GM12865 (cell line): Measurements from ENCODE around the gene APOB.

Experiments used
- DNase-seq: peaks from one replicate; pipeline ENCODE4 v3.0.0; 2010; ENCODE audit warnings: low read depth
- H3K4me3 ChIP-seq: 2 replicates; pipeline ENCODE4 v1.5.1; 2011; ENCODE audit warnings: mild to moderate bottlenecking, low read depth, low read length, control low read depth
- TF ChIP-seq, protein P1 (sequence below): IDR thresholded peaks from 2 replicates; pipeline ENCODE4 v1.5.1; 2011; ENCODE audit warnings: low read length, control low read depth, low read depth, inconsistent platforms; ENCODE audit not compliant: insufficient read depth; ENCODE audit errors: missing control alignments

The APOB gene

GRCh38 chr2:21035974-21036707 lies 7.7 kb downstream of the APOB start:
- TF ChIP-seq, protein P1, sequence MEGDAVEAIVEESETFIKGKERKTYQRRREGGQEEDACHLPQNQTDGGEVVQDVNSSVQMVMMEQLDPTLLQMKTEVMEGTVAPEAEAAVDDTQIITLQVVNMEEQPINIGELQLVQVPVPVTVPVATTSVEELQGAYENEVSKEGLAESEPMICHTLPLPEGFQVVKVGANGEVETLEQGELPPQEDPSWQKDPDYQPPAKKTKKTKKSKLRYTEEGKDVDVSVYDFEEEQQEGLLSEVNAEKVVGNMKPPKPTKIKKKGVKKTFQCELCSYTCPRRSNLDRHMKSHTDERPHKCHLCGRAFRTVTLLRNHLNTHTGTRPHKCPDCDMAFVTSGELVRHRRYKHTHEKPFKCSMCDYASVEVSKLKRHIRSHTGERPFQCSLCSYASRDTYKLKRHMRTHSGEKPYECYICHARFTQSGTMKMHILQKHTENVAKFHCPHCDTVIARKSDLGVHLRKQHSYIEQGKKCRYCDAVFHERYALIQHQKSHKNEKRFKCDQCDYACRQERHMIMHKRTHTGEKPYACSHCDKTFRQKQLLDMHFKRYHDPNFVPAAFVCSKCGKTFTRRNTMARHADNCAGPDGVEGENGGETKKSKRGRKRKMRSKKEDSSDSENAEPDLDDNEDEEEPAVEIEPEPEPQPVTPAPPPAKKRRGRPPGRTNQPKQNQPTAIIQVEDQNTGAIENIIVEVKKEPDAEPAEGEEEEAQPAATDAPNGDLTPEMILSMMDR, result no peak
- H3K4me3 ChIP-seq, result no peak overlapping the region
- no peak for DNase-seq

DNA sequence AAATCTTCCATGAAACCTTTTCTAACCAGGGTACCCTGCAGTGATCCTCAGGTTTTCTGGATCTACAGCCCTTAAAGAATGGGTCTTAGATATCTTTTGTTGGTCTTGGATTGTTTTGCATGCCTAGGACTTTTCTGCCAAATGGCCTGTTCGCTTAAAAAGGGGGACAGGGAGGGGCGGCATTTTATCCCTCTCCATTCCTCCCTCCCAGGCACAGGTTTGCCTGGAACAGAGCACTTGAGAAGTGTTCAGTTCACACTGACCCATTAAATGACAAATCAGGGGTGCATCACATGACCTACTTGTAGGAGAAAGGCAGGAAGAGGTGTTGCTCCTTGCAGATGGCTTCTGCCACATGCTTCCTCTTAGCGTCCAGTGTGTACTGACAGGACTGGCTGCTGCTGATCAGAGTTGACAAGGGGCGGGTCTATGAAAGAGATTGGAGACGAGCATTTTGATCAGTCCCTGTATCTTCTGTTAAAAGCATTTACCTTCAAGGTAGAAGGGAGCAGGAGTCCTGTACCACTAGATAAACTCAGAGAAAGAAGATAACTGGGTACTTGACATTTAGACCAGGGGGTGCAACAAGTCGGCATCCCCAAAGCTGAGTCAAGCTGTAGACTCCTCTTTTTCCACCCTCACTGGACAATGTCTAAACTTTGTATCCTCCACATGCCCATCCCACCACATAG lies 8.4 kb downstream of the APOB start:
- H3K4me3 ChIP-seq, result no peak overlapping the region
- TF ChIP-seq, protein P1, result no peak
- no peak for DNase-seq

DNA sequence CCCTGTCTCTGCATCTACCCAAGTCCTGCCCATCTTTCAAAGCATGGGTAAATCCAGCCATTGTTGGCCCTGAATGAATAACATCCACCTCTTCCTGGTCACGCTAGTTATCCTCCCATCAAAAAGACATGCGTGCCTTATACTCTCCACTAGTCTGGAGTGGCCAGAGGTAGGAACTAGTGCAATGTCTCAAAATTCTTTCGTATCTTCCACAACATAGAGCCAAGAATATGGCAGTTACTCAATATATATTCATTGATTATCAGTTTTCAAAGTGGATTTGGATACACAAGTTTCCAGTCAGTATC lies 8.9 kb downstream of the APOB start:
- H3K4me3 ChIP-seq, result no peak overlapping the region
- TF ChIP-seq, protein P1, result no peak
- DNase-seq, result no peak

DNA sequence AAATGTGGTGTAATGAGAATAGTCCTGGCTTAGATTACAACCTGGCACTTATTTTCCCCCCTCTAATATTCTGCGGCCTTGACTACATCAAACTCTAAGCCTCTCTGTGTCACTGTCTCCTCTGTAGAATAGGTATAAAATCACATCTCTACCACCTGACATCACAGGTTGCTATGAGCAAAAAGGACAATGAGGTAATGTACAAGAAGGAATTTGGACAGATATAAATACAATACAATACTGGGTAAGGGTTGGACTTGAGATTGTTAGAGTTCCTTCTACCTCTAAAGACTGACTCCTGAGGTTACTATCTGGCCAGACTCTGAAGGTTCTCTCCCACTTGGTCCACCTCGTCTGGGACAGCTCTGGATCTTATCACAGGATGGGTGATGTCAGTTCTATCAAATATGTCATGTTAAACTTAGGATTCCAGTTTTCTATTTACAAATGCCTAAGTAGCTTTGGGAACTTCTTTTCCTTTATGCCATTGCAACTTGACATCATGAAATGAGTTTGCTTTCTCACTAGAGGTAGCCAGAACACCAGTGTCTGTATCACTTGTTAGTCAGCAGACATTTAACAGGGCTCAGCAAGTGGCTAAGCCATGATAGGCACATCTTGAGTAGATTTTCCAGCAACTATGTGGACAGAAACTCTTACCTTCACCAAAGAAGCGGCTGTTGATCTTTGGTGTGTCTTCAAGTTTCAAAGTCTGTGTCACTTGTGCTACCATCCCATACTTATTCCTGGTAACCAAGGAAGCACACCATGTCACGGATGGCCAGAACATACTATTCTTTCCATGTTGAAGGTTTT lies 9.5 kb downstream of the APOB start:
- TF ChIP-seq, protein P1, result no peak
- no peak overlapping the region for H3K4me3 ChIP-seq

DNA sequence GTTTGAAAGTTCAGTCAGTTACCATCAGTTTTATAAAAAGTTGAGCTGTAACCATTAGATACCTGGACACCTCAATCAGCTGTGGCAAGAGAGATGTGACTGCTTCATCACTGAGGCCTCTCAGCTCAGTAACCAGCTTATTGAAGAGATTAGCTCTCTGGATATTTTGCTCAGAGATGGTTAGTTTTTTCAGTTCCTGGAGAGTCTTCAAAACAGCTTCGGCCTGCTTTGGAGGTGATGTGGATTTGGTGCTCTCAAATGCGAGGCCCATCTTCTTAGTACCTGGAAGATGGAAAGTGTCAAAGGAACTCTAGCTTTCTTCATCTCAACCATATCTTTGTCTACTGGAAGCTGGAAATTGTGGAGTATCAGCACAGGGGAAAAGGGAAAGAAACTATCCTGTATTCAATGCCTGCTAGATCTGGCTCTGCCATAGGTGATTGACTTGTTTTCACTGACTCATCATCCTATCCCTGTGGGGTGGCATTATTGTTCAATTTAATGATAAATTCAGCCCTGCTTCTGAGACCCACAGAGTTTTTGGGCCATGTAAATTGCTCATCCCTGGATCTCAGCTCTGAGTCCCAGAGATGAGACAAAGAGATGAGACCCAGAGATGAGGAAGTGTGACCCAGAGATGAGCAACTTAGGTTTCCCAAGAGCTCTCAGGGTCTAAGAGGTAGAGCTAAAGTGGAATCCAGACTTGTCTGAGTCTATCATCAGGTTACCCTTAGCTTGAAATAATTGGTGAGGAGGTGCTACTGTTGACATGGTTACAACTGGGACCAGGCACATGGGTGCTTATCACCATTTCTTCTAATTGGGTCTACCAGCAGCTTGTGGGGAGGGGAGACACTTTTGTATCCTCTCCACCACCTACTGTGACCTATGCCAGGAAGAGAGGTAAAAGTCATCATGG lies 10.4 kb downstream of the APOB start:
- H3K4me3 ChIP-seq, result no peak overlapping the region
- TF ChIP-seq, protein P1, result no peak
- DNase-seq, result no peak

More for the DNA sequence above, 9.5 kb downstream of the APOB start:
- no peak for DNase-seq

GRCh38 chr2:21032338-21033236 lies 11.3 kb downstream of the APOB start:
- no peak overlapping the region for H3K4me3 ChIP-seq
- TF ChIP-seq, protein P1, result no peak
- DNase-seq, result no peak
